Measurements from ENCODE around the gene DLGAP1. TPM values are rescaled to one million over a fixed set of nuclear protein-coding genes. Genes with fewer than 3 reads are reported as not detected.

The DLGAP1 gene
- total RNA-seq, 1 experiment from 2014 or later, result 23.0 TPM

GRCh38 chr18:3742541-3742940 is 712.6 kb downstream of the DLGAP1 start:
- no peak overlapping the region for H3K27ac Mint-ChIP-seq
- ChIA-PET POLR2A (interaction anchor here (0.6 kb wide), 1 partner anchor 28 kb away, joined by 3 read pairs; no protein-coding TSS in a partner anchor), CTCF (interaction anchor here (1.1 kb wide), 1 partner anchor 29 kb away, joined by 4 read pairs; no protein-coding TSS in a partner anchor)
- no peaks in the 10 kb centered on the region for H3K4me1 Mint-ChIP-seq
- ATAC-seq (no peak), DNase-seq (ENCODE audit: low spot score) (no peak)
- H3K9me3 Mint-ChIP-seq, result peaks cover 20% of the 10 kb centered on the region
- no peaks in the 10 kb centered on the region for H3K27me3 Mint-ChIP-seq (ENCODE audit: low read depth)
- H3K4me3 Mint-ChIP-seq, result no peak overlapping the region
- TF ChIP-seq PRRX2 (CRISPR knock-in tag; IDR thresholded peaks at IDR 0.05) (no peak), ARID4B (CRISPR knock-in tag; IDR thresholded peaks at IDR 0.05; ENCODE audit: borderline replicate concordance) (no peak), SP1 (CRISPR knock-in tag; conservative IDR thresholded peaks at IDR 0.05) (no peak), ZBTB43 (CRISPR knock-in tag; IDR thresholded peaks at IDR 0.05) (no peak), ZNF416 (CRISPR knock-in tag; IDR thresholded peaks at IDR 0.05) (no peak), ZNF423 (CRISPR knock-in tag; IDR thresholded peaks at IDR 0.05) (no peak), ZSCAN18 (CRISPR knock-in tag; IDR thresholded peaks at IDR 0.05) (no peak), KAT7 (CRISPR knock-in tag; IDR thresholded peaks at IDR 0.05; ENCODE audit: borderline replicate concordance) (no peak), HMGA2 (CRISPR knock-in tag; IDR thresholded peaks at IDR 0.05) (no peak), CDX4 (CRISPR knock-in tag; IDR thresholded peaks at IDR 0.05; ENCODE audit: borderline replicate concordance) (no peak), ZNF317 (CRISPR knock-in tag; IDR thresholded peaks at IDR 0.05; ENCODE audit: borderline replicate concordance, low read depth) (no peak), FOXP4 (CRISPR knock-in tag; IDR thresholded peaks at IDR 0.05) (no peak), USF2 (CRISPR knock-in tag; IDR thresholded peaks at IDR 0.05) (no peak), TEAD4 (CRISPR knock-in tag; IDR thresholded peaks at IDR 0.05) (no peak), ZNF425 (CRISPR knock-in tag; conservative IDR thresholded peaks at IDR 0.05) (no peak), SMAD4 (CRISPR knock-in tag; IDR thresholded peaks at IDR 0.05) (no peak), NR2C2 (CRISPR knock-in tag; IDR thresholded peaks at IDR 0.05) (no peak), SOX15 (CRISPR knock-in tag; IDR thresholded peaks at IDR 0.05) (no peak)
- peaks cover 22% of the 10 kb centered on the region for H3K36me3 Mint-ChIP-seq

Data from WTC11 (cell line).